Activated T-cell treated with anti-CD3 and anti-CD28 coated beads, Interleukin-2, amount 50 U/mL, for 48 hours (primary cell): ENCODE results near the gene MBTPS1.
"Not testable (repeated sequence)": the region's sequence is repeated elsewhere in the genome, so short reads cannot be mapped to it uniquely, and the experiment has no call there.

ENCODE experiments used
- DNase-seq, 2 experiments: peaks; one replicate each; pipeline ENCODE4 v3.0.0-alpha.2; 2020

The MBTPS1 gene

DNA sequence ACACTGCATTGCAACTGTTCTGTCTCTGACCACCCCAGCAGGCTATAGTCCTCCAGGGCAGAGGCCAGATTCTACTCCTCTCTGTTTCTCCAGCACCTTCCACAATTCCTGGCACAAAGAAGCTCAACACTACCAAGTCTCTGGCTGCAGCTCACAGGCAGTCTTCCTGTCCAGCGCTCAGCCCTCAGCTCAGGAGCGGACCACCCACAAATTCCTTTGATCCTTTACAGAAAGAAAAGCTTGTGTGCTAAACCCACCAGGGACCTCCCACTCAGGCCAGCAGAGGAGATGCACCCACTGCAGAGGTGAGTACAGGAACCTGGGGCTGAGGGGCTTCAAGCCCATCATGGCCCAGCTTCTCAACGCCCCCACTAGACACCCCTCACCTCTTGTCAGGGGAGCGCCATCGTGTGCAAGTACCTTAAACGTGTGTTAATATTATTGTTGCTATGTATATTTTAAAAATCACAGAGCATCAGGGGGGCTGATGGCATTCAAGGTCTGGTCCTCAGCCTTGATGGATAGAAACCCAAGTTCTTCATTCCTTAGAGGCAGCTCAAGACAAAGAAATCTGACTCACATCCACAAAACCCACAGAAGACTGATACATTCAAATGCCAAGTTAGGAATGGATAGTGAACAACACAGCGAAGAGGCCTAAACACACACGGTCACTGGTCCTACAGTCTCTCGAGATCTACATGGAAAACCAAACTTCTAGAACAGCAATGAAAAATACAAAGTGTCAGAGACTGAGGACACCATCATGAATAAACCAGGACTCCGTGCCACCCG, 19.8 kb upstream of the MBTPS1 start:
- no peak for DNase-seq

DNA sequence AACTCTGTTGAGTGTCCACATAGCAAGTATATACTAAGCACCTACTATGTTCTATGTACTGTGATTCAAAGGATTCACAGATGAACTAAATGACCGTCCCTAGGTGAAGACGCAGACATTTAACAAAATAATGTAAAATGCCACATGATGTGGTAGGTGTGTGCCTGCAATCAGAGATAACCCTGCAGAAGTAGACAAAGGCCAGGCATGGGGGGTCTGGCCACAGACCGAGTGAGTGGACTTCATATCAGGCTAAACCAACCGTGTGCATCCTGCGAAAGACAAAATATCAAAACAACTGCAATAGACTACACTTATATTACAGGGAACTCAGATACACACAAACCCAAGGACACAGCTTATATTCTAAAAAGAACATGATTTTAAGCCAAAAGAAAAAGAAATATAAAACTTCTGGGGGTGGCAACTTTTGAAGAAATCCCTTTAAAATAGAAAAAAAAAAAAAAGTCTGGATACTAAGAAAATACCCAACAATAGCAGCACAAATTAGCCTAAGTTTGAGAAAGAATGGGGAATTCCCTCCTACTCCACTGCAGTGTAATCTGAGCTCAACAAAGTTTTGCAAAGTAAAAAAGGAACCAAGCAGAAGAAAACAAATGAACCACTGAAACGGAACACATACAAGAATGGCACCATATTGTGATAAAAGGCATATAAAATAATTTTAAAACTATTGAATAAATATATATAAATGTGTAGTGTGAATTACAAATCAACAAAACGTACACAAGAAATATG, 16.0 kb upstream of the MBTPS1 start:
- no peak for DNase-seq

DNA sequence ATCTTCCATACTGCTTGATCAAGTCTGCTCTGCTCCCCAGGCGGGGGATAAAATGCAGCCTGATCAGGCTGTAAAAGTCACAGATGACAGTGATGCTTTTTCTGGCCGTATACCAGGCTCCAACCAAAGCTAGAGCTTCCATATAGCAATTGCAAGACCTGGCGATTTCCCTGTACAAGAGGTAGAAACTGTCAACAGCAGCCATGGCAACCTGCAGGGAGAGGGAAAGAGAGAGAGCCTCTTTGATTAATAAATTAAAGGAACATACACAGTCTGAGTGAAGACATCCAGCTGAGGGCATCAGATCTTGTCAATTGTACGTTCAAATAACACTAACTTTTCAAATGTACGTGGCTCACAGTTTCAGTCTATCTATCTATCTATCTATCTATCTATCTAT, 14.4 kb upstream of the MBTPS1 start:
- DNase-seq, result no peak

- no peak for DNase-seq
Observed at GRCh38 chr16:84124257-84125073, 7.7 kb upstream of the MBTPS1 start.

- DNase-seq, result no peak
Observed at GRCh38 chr16:84121007-84121406, 4.3 kb upstream of the MBTPS1 start.

GRCh38 chr16:84120023-84120422, 3.3 kb upstream of the MBTPS1 start:
- no peak for DNase-seq

DNA sequence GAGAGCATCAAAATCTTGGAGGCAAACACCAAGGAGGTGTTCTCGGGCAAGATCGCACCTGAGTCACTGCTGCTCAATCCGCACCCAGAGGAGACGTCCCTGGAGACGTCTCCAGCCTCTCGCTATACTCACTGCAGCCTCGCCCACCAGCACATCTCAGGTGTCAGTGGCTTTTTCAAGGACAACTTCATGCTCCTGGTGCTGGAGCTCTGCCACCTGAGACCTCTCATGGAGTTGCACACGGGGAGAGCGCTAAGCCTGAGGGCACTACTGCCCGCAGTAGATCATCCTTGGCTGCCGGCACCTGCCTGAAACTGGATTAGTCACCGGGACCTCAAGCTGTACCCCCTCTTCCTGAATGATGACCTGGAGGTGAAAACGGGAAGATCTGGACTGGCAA, 2.6 kb upstream of the MBTPS1 start:
- no peak for DNase-seq

- DNase-seq, result not testable (repeated sequence)
Observed at GRCh38 chr16:84118315-84118714, 1.6 kb upstream of the MBTPS1 start.

- DNase-seq, result peak in 1 of 2 experiments; percentile 69
Observed at GRCh38 chr16:84117494-84117843, 727 bp upstream of the MBTPS1 start.

GRCh38 chr16:84115919-84116719, 623 bp downstream of the MBTPS1 start:
- no peak for DNase-seq

GRCh38 chr16:84111949-84112348, 4.8 kb downstream of the MBTPS1 start:
- DNase-seq, result peak; percentile 41 to 45

GRCh38 chr16:84111525-84111924, 5.2 kb downstream of the MBTPS1 start:
- DNase-seq, result no peak

GRCh38 chr16:84110527-84110926, 6.2 kb downstream of the MBTPS1 start:
- DNase-seq, result no peak

GRCh38 chr16:84109598-84110335, 7.0 kb downstream of the MBTPS1 start:
- no peak for DNase-seq

GRCh38 chr16:84107921-84108320, 8.8 kb downstream of the MBTPS1 start:
- no peak for DNase-seq

DNA sequence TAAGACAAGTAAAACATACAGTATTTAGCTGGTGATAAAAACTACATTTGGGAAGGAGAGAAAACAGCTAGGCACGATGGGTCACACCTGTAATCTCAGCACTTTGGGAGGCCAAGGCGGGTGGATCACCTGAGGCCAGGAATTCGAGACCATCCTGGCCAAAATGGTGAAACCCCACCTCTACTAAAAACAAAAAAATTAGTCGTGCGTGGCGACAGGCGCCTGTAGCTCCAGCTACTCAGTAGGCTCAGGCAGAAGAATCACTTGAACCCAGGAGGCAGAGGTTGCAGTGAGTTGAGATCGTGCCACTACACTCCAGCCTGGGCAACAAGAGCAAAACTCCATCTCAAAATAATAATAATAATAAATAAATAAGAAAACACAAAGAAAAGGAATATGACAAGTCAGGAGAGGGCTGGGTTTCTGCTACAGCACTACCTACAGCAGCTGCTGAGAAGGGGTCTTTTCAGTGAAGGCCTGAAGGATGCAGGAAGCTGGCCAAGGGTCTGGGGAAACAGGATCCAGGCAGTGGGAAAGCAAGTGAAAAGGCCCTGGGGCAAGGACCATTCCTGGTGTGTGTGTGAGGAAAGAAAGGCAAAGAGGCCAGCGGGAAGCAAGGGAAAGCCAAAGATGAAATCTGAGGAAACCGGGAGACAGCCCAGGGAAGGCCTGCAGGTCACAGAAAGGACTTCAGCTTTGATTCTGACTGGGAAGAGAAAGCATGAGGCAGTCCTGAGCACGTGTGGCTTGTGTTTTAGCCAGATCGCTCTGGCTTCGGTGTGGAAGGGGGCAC, 10.6 kb downstream of the MBTPS1 start:
- DNase-seq, result no peak

GRCh38 chr16:84105301-84105815, 11.4 kb downstream of the MBTPS1 start:
- no peak for DNase-seq

GRCh38 chr16:84104231-84104630, 12.5 kb downstream of the MBTPS1 start:
- DNase-seq, result no peak

DNA sequence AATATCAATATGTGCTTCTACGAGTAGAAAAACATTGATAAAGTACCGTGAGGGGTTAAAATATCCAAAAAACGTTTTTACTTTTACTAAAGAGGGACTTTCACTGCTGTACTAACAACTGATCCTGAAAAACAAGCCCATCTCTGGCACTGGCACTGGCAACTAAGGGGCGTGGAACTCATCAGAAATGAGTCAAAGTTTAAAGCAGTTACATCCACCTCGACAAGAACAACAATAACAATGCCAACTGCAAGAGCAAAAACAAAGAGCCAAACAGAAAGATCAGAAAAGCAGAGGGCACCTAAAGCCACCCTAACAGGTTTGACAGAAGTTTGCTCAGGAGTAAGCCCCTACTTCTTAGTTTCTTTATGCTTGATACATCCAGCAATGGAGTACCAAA, 13.1 kb downstream of the MBTPS1 start:
- DNase-seq, result no peak

GRCh38 chr16:84098939-84099338, 17.8 kb downstream of the MBTPS1 start:
- no peak for DNase-seq
